NOMO-1 treated with dmso at 0.1 percent for 144 hours (cell line): ENCODE data around the gene DDIT3.

Experiments used
- DNase-seq: peaks from one replicate; lab custom pipeline; 2025; ENCODE audit not compliant: unreplicated experiment; lab: John Stamatoyannopoulos, UW

Gene DDIT3

GRCh38 chr12:57470286-57470969 is 49.9 kb downstream of the DDIT3 start:
- DNase-seq = no peak

- DNase-seq = no peak
These were observed 50.8 kb downstream of the DDIT3 start for GRCh38 chr12:57469296-57470164.

DNA sequence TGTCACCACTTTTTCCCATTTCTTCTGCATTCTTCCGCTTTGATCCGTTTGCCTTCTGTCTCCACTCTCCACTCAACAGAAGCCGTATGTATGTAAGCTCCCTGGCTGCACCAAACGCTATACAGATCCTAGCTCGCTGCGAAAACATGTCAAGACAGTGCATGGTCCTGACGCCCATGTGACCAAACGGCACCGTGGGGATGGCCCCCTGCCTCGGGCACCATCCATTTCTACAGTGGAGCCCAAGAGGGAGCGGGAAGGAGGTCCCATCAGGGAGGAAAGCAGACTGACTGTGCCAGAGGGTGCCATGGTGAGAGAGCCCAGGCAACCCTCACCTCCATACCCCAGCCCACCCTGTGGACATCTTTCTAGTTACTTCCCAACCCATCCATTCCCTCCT is 52.4 kb downstream of the DDIT3 start:
- no peak for DNase-seq

GRCh38 chr12:57467212-57467874 is 53.0 kb downstream of the DDIT3 start:
- DNase-seq = no peak
